Fibroblast of pulmonary artery (primary cell): ENCODE data around the gene IL12RB2.

ENCODE experiments used
- DNase-seq: peaks from one replicate; pipeline ENCODE4 v3.0.0-alpha.2; 2010; ENCODE audit warnings: low read depth
- H3K4me3 ChIP-seq: replicated peaks from 2 replicates; pipeline ENCODE4 v1.5.1; 2011; ENCODE audit warnings: low read depth, mild to moderate bottlenecking, control low read depth, low read length, moderate library complexity
- TF ChIP-seq, protein P1 (sequence below): IDR thresholded peaks from 2 replicates; pipeline ENCODE4 v1.5.1; 2011; ENCODE audit warnings: mild to moderate bottlenecking, control low read depth, low read length, inconsistent platforms; ENCODE audit errors: missing control alignments

Gene IL12RB2

DNA sequence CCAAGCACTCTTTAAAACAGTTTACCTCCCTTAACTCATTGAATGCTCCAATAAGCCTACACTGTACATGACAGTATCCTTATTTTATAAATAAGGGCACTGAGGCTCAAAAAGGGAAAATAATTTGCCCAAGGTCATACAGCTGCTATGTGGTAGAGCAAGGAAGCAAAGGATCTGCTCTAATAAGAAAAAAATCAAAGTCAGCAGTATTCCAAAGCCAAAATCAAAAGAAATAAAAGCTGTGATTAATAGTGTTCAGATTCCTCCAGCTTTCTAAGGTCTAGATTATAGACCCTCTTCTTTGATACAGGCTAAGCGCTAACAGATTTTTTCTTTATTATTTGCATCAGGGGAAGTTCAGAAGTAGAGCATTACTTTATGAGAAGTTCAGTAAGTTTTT is 39.3 kb downstream of the IL12RB2 start:
- no peak overlapping the region for H3K4me3 ChIP-seq
- DNase-seq: no peak
- TF ChIP-seq, protein P1, sequence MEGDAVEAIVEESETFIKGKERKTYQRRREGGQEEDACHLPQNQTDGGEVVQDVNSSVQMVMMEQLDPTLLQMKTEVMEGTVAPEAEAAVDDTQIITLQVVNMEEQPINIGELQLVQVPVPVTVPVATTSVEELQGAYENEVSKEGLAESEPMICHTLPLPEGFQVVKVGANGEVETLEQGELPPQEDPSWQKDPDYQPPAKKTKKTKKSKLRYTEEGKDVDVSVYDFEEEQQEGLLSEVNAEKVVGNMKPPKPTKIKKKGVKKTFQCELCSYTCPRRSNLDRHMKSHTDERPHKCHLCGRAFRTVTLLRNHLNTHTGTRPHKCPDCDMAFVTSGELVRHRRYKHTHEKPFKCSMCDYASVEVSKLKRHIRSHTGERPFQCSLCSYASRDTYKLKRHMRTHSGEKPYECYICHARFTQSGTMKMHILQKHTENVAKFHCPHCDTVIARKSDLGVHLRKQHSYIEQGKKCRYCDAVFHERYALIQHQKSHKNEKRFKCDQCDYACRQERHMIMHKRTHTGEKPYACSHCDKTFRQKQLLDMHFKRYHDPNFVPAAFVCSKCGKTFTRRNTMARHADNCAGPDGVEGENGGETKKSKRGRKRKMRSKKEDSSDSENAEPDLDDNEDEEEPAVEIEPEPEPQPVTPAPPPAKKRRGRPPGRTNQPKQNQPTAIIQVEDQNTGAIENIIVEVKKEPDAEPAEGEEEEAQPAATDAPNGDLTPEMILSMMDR: no peak

DNA sequence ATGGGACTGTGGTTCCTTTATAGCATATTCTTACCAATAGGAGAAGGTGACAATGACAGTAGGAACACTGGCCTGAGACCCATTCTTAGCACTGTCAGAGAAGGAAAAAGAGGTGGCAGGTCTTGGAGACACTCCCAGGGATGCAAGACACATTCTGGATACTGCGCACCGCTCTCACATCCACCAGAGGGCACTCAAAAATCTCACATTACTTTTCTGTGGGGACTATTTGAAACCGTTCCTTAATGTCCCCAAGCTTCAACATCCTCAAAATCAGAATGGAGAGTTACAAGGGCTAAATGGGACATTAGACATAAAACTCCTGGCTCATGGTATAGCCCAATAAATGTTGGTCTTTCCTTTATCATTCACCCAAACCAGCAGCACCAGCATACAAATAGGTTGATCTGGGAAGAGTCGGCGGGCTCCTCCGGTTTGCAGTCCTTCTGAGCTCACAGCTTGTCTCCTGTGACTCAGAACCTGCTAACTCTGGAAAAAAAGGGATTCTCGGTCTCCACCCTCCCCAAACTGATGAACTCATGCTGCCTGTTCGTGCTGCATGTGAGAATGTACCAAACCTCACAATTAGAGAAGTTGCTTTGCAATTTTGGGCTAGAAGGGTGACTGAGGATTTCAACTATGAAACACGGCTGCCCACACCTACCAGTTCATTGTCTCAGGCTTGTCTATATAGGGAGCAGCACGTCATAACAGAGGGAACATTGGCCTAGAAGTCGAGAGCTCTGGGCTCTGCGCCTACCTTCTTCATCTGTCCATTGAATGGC is 40.2 kb downstream of the IL12RB2 start:
- peak; percentile 67 for DNase-seq
- H3K4me3 ChIP-seq: no peak overlapping the region
- TF ChIP-seq, protein P1: peak; percentile 89

DNA sequence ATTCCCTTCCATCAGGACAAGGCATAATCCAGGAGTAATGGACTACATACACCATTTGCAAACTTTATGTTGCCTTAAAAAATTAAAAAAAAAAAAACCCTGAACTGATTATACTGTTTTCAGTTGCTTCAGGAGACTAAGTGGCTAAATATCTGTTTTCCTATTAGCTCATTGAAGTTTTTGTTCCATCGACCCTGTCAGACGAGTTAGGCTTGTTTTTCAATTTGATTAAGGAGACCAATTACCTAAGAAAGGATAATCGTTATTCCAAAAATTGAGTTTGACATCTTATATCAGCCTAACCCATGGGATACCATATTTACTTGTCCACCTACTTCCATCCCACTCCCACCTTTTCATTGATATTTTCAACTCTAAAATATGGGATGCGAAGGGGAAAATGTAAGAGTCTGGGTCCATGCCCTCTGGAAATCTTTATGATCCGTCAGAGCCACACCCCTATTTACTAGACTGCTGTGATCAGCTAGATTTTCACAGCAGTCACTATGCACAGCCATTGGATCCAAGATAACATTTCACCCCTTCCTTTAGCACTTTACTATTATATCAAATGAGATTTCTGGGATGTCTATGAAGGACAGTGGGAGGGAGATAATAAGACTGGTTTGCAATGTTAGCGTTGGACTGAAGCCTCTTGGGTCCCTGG is 41.0 kb downstream of the IL12RB2 start:
- no peak for DNase-seq
- H3K4me3 ChIP-seq: no peak overlapping the region
- TF ChIP-seq, protein P1: no peak

DNA sequence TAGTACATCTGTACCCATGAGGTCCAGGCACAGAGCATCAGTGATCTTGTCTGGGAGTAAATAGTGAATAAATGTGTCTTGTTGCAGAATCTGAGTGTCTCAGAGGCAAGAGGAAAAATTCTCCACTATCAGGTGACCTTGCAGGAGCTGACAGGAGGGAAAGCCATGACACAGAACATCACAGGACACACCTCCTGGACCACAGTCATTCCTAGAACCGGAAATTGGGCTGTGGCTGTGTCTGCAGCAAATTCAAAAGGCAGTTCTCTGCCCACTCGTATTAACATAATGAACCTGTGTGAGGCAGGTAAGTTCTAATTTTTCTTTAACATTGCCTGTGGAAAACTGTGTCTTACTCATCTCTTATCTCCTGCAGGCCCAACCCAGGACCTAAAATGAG is 43.1 kb downstream of the IL12RB2 start:
- H3K4me3 ChIP-seq: no peak overlapping the region
- no peak for DNase-seq
- TF ChIP-seq, protein P1: no peak

DNA sequence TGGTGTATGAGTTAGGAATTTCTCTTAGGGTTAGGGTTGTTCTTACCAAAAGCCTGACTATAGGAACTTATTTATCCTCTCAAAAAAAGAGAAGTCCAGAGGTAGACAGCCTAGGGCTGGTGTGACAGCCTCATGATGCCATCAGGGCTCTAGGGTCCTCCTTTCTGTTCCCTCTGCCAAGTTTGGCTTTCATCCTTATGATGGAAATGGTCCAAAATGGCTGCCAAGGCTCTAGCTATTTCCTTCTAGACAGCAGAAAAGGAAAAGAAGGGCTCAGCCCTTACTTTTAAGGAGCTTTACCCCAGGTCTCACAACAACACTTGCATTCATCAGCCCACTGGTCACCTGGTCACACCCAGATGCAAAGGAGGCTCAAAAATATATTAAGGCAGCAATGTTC is 44.5 kb downstream of the IL12RB2 start:
- no peak for DNase-seq
- no peak overlapping the region for H3K4me3 ChIP-seq
- TF ChIP-seq, protein P1: no peak

DNA sequence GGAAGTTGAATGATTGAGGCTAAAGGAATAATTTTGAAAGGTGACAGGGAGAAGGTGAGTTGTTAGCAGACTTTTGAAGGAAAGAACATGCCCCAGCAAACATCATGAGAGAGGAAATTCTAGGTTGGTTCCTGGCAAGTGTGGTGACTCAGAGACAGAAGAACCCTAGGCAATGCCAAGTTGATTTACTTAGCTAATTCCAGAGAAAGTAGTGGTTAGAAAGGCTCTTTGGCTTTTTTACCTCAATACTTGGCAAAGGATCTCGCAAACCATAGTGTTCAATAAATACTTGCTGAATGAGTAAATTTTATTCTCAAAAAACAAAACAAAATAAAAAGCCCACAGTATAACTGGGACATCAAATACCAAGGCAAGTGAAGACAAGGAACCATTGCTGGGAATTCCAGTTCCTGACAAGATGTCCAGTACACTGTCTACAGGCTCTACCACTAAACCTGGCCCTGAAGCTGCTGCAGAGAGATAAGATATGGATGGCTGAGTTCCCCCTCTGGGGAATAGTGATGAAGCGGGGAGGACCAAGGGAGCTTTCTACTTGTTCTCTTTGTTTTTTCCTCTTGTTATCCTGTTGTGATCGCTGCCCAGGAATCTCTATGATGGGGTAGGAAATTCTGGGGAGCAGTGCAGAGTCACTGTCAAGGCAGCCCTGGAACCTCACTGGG is 48.2 kb downstream of the IL12RB2 start:
- peak; percentile 21 for DNase-seq
- H3K4me3 ChIP-seq: no peak overlapping the region
- TF ChIP-seq, protein P1: no peak
